ENCODE results near the gene PPP2R2C.

The PPP2R2C gene

GRCh38 chr4:6392407-6392806, 80.0 kb downstream of the PPP2R2C start:
- FAIRE-seq: no peak

GRCh38 chr4:6391852-6392188, 80.6 kb downstream of the PPP2R2C start:
- TF ChIP-seq POLR2A (IDR thresholded peaks at IDR 0.05; ENCODE audit: low read depth, low read length): no peak
- DNase-seq (ENCODE audit: insufficient read length, low spot score): no peak
- FAIRE-seq: no peak

More at GRCh38 chr4:6392407-6392806, 80.0 kb downstream of the PPP2R2C start:
- DNase-seq (ENCODE audit: insufficient read length, low spot score): no peak
- no peak for TF ChIP-seq POLR2A (IDR thresholded peaks at IDR 0.05; ENCODE audit: low read depth, low read length)

GRCh38 chr4:6391186-6391851, 81.1 kb downstream of the PPP2R2C start:
- no peak for FAIRE-seq
- TF ChIP-seq POLR2A (IDR thresholded peaks at IDR 0.05; ENCODE audit: low read depth, low read length): no peak
- DNase-seq (ENCODE audit: insufficient read length, low spot score): no peak

- no peak for DNase-seq (ENCODE audit: insufficient read length, low spot score)
- no peak for FAIRE-seq
- no peak for TF ChIP-seq POLR2A (IDR thresholded peaks at IDR 0.05; ENCODE audit: low read depth, low read length)
These were observed 82.1 kb downstream of the PPP2R2C start for GRCh38 chr4:6390356-6390755.

GRCh38 chr4:6389142-6389825, 83.1 kb downstream of the PPP2R2C start:
- FAIRE-seq (no peak), DNase-seq (ENCODE audit: insufficient read length, low spot score) (no peak)
- TF ChIP-seq POLR2A (IDR thresholded peaks at IDR 0.05; ENCODE audit: low read depth, low read length): no peak

- no peak for FAIRE-seq
- TF ChIP-seq POLR2A (IDR thresholded peaks at IDR 0.05; ENCODE audit: low read depth, low read length): no peak
- DNase-seq (ENCODE audit: insufficient read length, low spot score): no peak
These were observed 83.7 kb downstream of the PPP2R2C start for GRCh38 chr4:6388713-6389112.

- FAIRE-seq (no peak), DNase-seq (ENCODE audit: insufficient read length, low spot score) (no peak)
- TF ChIP-seq POLR2A (IDR thresholded peaks at IDR 0.05; ENCODE audit: low read depth, low read length): no peak
These were observed 84.5 kb downstream of the PPP2R2C start for GRCh38 chr4:6387946-6388345.

- TF ChIP-seq POLR2A (IDR thresholded peaks at IDR 0.05; ENCODE audit: low read depth, low read length): no peak
- FAIRE-seq: no peak
- DNase-seq (ENCODE audit: insufficient read length, low spot score): no peak
These were observed 86.3 kb downstream of the PPP2R2C start for GRCh38 chr4:6386091-6386490.

GRCh38 chr4:6385288-6385687, 87.1 kb downstream of the PPP2R2C start:
- DNase-seq (ENCODE audit: insufficient read length, low spot score) (no peak), FAIRE-seq (no peak)
- no peak for TF ChIP-seq POLR2A (IDR thresholded peaks at IDR 0.05; ENCODE audit: low read depth, low read length)

- DNase-seq (ENCODE audit: insufficient read length, low spot score) (no peak), FAIRE-seq (no peak)
- no peak for TF ChIP-seq POLR2A (IDR thresholded peaks at IDR 0.05; ENCODE audit: low read depth, low read length)
These were observed 87.9 kb downstream of the PPP2R2C start for GRCh38 chr4:6384541-6384940.

GRCh38 chr4:6383929-6384328, 88.5 kb downstream of the PPP2R2C start:
- TF ChIP-seq POLR2A (IDR thresholded peaks at IDR 0.05; ENCODE audit: low read depth, low read length): no peak
- FAIRE-seq (no peak), DNase-seq (ENCODE audit: insufficient read length, low spot score) (no peak)

- no peak for TF ChIP-seq POLR2A (IDR thresholded peaks at IDR 0.05; ENCODE audit: low read depth, low read length)
- DNase-seq (ENCODE audit: insufficient read length, low spot score): no peak
- FAIRE-seq: no peak
These were observed 89.4 kb downstream of the PPP2R2C start for GRCh38 chr4:6383009-6383404.

GRCh38 chr4:6381571-6382123, 90.8 kb downstream of the PPP2R2C start:
- no peak for FAIRE-seq
- DNase-seq (ENCODE audit: insufficient read length, low spot score): no peak
- no peak for TF ChIP-seq POLR2A (IDR thresholded peaks at IDR 0.05; ENCODE audit: low read depth, low read length)

- DNase-seq (ENCODE audit: insufficient read length, low spot score): no peak
- FAIRE-seq: no peak
- TF ChIP-seq POLR2A (IDR thresholded peaks at IDR 0.05; ENCODE audit: low read depth, low read length): no peak
These were observed 91.5 kb downstream of the PPP2R2C start for GRCh38 chr4:6380746-6381410.

Data from H54 (cell line).